GM21526 (cell line): ENCODE results near the gene CNTNAP3B.
"Not testable (repeated sequence)": the region's sequence is repeated elsewhere in the genome, so short reads cannot be mapped to it uniquely, and the experiment has no call there.

Experiments
- ATAC-seq: cut with Tn5 transposase; IDR thresholded peaks from one replicate; pipeline ENCODE4 v1.9.1; 2021; ENCODE audit warnings: moderate library complexity; ENCODE audit not compliant: unreplicated experiment, low FRiP score

CNTNAP3B gene

DNA sequence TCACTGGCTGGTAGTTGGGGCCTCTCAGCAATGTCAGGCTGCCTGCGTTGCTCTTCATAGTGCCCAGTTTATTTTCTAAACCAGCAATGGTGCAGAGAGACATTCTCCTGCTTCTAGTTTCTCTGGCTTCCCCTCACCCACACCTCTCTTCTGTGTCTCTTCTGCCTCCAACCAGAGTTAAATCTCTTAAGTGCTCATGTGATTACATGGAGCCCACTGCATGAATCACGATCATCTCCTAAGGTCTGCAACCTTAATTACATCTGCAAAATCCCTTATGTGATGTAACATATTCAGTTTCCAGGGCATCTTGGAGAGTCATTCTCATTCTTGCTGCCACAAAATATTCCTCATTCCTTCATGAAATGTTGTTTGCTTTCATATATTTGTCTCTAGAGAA is 149.0 kb downstream of the CNTNAP3B start:
- not testable (repeated sequence) for ATAC-seq

DNA sequence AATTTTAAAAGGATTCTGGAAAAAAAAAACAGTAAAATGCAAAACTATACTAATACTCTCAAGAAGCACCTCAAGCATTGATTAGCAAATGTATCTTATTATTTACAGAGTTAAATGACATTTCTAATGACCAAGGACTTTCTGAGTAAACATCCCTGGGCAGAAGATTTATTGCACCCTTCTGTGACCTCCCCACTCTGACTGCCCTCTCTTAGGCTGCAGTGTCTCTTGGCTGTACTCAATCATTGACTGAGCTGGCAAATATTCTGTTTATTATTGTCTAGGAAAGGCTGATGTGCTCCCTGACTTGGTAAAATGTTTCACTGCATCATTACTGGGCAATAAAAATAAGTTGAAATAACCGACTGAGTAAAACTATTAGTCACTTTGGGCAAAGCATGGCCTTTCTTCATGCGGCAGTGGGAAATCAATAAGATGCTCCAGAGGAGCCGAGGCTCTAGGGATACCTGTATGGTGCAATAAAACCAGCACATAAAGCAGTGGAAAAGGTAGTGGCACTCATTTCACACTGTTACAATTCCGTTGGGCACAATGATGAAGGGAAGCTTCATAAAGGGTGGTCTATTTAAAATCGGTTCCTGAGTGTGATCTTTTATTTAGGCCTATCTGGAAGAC is 151.1 kb downstream of the CNTNAP3B start:
- not testable (repeated sequence) for ATAC-seq

DNA sequence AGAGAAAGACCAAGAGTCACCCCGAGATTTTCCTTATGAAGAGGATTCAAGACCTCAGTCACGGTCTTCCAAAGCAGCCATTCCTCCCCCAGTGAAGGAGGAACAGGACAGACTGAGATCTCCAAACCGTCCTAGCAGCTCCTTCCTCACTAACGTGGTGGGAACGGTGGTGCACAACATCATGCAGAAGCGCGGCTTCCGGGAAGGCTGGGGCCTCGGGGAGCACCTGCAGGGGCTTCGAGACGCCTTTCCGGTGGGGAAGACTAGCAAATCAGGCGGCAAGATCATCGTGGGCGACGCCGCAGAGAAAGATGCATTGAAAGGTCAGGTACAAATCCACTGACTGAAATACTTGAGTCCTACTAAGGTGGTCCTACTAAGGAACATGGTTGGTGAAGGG is 154.3 kb downstream of the CNTNAP3B start:
- ATAC-seq: not testable (repeated sequence)

DNA sequence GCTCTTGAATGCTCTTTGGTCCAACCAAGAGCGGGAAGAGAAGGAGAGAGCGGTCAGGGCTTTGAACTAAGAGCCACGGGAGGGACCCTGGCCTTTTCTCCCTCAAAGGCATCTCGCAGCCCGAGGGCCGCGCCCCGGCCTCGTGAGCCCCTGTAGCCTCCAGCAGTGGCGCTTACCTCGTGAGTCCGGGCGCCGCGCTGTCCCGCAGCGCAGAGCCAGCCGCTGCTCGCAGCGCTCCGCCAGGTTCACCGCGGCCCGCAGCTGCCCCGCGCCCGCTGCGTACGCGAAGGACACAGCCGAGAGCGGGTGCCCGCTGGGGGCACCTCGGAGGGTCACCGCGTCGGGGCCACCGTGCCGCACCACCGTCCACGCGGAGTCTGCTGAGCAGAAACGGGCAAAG is 176.2 kb downstream of the CNTNAP3B start:
- ATAC-seq: not testable (repeated sequence)

DNA sequence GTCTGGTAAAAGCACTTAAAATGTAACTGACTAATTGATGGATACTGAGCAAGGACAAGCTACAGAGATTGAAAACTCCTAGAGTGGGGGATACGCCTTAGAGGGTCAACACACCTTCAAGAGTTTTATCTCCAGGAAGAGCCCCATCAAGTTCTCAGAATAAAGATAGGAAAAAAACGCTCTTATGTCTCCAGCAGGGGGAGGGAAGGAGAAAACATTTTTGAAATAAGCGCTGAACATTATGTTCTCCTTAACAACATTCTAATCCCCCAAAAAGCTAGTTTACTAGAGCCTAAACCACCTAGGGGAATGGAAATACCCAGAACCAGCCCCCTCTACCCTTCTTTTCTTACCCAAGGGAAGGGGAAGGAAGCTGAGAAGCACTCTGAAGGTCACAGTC is 187.5 kb downstream of the CNTNAP3B start:
- not testable (repeated sequence) for ATAC-seq

DNA sequence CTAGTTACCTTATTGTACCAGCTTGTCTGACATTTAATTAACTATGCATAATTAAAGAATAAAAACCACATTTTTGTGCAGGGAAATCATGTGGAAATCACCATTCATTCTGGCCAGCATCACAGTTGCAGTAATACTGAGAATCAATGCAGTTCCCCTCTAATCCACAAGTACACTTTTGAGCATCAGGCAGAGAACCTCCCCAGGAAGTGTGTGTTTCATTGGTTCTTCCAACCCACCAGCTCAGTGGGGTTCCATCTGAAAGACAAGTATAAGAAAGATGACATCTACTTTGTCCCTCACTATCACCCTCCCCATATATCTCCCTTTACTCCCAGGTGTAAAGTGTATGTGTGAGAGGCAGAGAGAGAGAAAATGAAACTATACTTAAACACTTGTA is 191.1 kb downstream of the CNTNAP3B start:
- ATAC-seq: not testable (repeated sequence)

DNA sequence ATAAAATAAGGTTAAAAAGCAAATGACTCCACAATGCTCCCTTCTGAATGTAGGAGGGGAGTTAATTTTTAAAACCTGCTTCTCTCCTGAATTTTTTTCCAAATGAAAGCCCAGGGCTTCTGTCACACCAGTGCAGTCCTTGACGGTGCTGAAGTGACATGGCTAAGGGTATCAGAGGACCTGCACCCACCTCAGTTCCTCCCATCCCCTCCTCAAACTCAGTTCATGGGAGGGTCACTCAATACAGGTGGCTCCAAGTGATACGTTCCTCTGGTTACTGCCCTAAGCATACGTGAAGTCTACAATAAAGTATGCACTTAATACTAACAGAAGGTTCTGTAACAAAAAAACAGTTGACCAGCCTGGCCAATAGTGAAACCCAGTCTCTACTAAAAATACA is 193.5 kb downstream of the CNTNAP3B start:
- ATAC-seq: not testable (repeated sequence)

DNA sequence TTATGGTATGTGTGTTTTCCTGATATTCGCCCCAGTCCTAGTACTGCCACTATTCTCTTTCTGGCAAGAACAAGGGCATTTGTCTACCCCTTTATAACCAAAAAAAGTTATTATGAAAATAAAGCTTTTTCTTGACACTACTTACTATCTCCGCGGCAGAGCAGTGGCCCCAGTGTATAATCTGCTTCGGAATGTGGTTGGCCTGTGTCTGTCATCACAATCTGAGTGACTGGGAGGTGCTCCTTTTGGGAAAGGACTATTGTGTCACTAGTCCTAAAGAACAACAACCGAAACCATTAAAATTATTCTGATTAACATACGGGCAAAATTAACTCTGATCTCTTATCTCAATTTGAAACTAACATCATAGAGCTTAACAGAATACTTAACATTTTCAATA is 200.1 kb downstream of the CNTNAP3B start:
- ATAC-seq: not testable (repeated sequence)

DNA sequence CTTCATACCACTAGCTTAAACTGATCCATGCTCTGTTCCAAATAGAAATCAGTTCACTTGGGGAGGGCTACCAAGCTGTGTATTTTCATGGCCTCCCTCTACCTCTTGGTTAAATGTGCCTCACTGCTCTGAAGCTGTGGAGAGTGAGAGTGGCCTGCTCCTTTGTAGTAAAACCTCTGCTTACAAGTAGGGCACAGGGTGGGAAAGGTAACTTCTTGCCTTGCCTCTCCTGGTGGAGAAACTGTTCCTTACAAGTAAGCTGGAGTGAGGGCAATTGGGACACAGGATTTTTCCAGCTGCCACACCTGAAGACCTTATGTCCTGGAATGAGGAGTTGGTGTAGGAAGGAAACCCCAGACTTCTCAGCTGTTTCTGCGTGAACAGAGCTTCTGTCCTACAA is 211.9 kb downstream of the CNTNAP3B start:
- not testable (repeated sequence) for ATAC-seq

DNA sequence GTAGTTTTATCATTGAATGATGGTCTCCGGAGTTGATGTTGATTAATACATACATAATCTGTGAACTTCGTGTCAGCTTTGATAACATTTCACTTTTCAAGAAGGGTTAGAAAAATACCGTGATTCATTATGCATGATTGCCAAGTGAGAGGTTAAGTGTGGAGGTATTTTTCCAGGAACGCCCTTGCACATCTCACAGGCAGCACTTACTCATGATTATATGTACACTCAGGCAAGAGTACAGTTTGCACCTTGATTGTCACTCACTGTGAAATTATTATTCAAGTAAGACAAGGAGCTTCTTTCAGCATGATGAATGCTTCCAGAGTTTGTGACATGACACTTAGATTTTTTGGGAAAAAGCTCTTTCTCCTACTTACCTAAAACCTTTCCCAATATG is 223.7 kb downstream of the CNTNAP3B start:
- ATAC-seq: not testable (repeated sequence)

DNA sequence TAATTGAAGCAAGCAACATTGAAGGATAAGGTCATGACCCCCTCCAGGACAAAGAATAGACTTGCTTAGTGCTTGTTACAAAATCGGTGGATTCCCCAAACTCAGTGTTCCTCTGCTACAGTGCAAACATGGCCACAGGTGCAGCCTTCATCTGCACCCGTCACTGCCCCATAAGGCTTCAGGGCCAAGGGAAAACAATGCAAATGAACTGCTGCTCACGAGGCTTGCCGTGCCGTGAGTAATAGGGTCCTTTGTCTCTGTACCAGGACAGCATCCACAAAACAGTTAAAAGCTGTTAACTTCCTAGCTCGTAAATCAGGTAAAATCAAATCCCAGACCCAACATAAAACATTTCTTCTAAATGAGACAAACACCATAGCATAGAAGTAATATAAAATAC is 226.5 kb downstream of the CNTNAP3B start:
- ATAC-seq: not testable (repeated sequence)

DNA sequence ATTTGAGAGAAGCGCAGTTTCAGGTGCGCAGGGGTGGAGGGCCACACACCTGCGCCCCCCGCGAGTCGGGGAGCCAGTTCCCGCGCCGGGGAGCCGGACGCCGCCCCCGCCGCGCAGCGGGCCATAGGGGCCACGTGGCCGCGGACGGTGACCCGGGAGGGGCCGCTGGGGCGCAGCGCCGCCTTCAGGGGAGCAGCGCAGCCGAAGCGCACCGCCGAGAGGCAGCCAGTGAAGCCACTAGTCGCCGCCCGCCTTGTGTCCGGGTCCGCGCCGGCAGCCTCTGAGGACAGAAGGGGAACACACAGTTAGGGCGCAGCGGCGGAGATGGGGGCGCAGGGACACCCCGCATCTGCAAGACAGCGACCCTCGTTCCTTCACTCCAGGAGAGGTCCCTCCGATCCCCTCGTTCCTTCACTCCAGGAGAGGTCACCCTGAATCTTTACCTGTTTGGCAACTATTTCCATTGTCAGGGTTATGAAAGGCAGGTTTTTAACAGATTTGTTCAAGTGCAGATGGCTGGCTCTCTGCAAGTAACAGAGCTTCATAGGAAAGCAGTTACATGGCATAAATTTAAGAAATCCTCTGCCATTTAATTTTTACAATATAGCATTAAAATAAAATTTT is 230.4 kb downstream of the CNTNAP3B start:
- not testable (repeated sequence) for ATAC-seq

DNA sequence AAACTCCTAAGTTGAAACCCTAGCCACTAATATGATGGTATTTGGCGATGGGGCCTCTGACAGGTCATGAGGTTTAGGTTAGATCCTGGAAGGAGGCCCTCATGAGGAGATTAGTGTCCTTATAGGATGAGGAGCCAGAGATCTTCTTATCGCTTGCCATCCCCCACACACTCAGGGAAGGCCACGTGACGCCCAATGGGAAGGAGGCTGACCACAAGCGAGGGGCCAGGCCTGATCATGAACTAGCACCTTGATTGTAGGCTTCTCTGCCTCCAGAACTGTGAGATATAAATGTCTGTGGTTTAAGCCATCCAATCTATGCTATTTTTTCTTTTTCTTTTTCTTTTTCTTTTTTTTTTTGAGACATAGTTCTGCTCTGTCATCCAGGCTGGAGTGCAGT is 254.7 kb downstream of the CNTNAP3B start:
- not testable (repeated sequence) for ATAC-seq

DNA sequence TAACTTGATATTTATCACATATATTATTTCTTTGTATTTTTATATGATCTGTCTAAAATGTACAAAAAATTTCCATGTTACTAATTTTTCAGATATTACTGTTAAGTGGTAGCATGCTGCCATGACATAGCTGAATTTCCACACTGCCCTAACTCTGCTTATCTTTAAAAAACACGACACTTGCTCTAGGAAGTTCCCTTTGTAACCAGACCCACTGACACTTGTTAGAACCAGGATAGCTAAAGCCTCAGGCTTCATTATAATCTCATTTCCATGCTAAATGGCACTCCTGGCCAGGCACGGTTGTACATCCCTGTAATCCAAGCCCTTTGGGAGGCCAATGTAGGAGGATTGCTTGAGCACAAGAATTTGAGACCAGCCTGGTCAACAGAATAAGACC is 273.8 kb downstream of the CNTNAP3B start:
- ATAC-seq: not testable (repeated sequence)

DNA sequence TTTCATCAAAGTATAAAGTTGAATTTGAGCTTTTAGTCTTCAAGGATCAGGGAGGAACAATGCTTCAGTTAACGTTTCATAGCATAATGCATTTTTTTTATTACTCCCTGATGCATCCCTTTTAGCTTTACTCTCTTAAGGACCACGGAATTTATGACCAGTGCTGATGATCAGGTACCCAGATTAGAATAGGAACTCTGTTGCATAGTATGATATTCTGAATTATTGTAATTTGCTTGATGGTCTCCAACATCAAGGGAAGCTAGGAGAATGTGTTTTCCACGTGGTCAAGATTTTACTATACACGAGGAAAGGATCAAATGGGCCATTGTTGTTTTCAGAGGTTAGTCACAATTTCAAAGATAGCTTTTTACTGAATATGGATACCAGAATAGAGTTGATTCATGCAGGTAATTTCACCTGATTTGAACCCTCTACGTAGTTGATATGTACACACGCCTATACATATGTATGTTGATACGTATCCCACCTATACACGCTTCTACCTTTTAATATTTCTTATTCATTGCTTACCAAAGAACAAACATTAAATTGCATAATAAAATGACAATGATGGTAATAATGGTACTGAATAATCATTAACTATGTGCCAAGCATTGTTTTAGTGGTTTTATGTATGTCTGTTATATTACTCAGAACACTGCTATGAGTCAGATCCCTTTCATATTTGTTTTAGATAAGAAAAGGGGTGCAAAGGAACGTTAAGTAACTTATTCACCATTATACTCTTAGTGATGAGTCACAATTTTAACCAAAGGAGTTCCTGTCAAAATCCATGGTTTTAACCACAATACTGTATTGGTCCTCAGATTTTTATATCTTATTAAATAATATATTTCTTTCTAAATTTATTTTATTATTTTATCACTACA is 277.1 kb downstream of the CNTNAP3B start:
- not testable (repeated sequence) for ATAC-seq

DNA sequence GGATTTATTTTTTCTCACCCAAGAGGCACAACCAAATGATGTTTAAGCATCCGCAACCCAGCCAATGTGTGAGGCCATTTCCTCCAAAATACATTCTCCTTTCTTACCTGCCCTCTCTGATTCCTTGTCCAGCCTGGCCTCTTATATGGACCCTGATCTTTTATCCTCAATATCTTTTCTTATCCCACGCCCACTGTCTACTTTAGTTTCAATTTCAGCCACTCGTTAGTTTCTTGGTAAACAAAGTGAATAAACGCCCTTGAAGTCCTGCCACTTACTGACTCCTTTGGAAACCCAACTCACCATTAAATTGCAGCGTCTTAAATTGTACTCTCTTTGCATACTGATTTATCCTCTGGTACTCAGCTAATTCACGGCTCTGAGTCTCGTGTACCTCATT is 281.4 kb downstream of the CNTNAP3B start:
- ATAC-seq: not testable (repeated sequence)
